HG02623 (cell line): ENCODE results near the gene MAMDC4.
"Not testable (repeated sequence)": the region's sequence is repeated elsewhere in the genome, so short reads cannot be mapped to it uniquely, and the experiment has no call there.

Source experiments
- ATAC-seq: cut with Tn5 transposase; IDR thresholded peaks from one replicate; pipeline ENCODE4 v1.9.1; 2021; ENCODE audit warnings: moderate library complexity; ENCODE audit not compliant: unreplicated experiment

The MAMDC4 gene

GRCh38 chr9:136860529-136860928, 8.4 kb downstream of the MAMDC4 start:
- ATAC-seq = no peak

- no peak for ATAC-seq
Observed at GRCh38 chr9:136860933-136861873, 9.1 kb downstream of the MAMDC4 start.

GRCh38 chr9:136861874-136862457, 9.8 kb downstream of the MAMDC4 start:
- no peak for ATAC-seq

- ATAC-seq = no peak
Observed at GRCh38 chr9:136862849-136863622, 10.9 kb downstream of the MAMDC4 start.

GRCh38 chr9:136863623-136864273, 11.6 kb downstream of the MAMDC4 start:
- no peak for ATAC-seq

GRCh38 chr9:136865041-136865767, 13.1 kb downstream of the MAMDC4 start:
- no peak for ATAC-seq

- no peak for ATAC-seq
Observed at GRCh38 chr9:136865768-136866103, 13.6 kb downstream of the MAMDC4 start.

GRCh38 chr9:136866898-136867421, 14.8 kb downstream of the MAMDC4 start:
- ATAC-seq = not testable (repeated sequence)

GRCh38 chr9:136867480-136867879, 15.3 kb downstream of the MAMDC4 start:
- ATAC-seq = no peak

GRCh38 chr9:136867917-136868316, 15.8 kb downstream of the MAMDC4 start:
- ATAC-seq = no peak

GRCh38 chr9:136868644-136869043, 16.5 kb downstream of the MAMDC4 start:
- no peak for ATAC-seq

- ATAC-seq = not testable (repeated sequence)
Observed at GRCh38 chr9:136869611-136870010, 17.5 kb downstream of the MAMDC4 start.

GRCh38 chr9:136875155-136875554, 23.0 kb downstream of the MAMDC4 start:
- no peak for ATAC-seq

GRCh38 chr9:136876476-136876875, 24.3 kb downstream of the MAMDC4 start:
- ATAC-seq = no peak

- ATAC-seq = no peak
Observed at GRCh38 chr9:136880651-136881050, 28.5 kb downstream of the MAMDC4 start.

GRCh38 chr9:136881691-136882108, 29.6 kb downstream of the MAMDC4 start:
- ATAC-seq = no peak

GRCh38 chr9:136882109-136882946, 30.2 kb downstream of the MAMDC4 start:
- ATAC-seq = no peak

GRCh38 chr9:136882947-136883283, 30.8 kb downstream of the MAMDC4 start:
- ATAC-seq = not testable (repeated sequence)

GRCh38 chr9:136883670-136884069, 31.5 kb downstream of the MAMDC4 start:
- not testable (repeated sequence) for ATAC-seq
